ENCODE measurements around the gene PSME3. TPM values are rescaled to one million over a fixed set of nuclear protein-coding genes. Genes with fewer than 3 reads are reported as not detected.

Gene PSME3
- total RNA-seq, 1 donor from 2014 or later = 70.0 TPM

DNA sequence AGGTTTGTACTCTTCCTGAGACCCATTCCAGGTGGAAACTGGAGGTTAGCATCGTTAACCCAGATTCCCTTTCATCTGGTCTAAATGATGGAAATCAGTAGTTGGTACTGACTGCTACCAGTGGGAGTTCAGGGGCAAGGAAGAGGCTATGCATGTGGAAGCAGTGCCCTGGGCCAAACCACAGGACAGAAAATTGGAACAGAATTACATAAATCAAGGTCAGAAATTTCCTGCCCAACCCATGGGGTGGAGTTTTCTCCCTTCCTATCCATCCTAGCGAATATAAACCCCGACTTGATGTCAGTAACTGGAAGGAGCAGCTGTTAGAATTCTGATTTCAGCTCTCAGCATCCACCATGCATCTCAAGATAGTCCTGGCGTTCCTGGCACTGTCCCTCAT is 11.1 kb downstream of the PSME3 start, which contains the start of gene AOC2:
TSS of gene AOC2 (plus strand) at position 310 of the 400 bp plus-strand sequence. CDS start at position 357, 47 bp downstream.
- H3K4me1 ChIP-seq = peaks cover 7% of the 10 kb centered on the region
- H3K36me3 ChIP-seq = peaks cover 0 to 50% of the 10 kb centered on the region in 2 donors
- no peak for DNase-seq (ENCODE audit: extremely low spot score in 2 of 2)
- no peaks in the 10 kb centered on the region for H3K27me3 ChIP-seq
- H3K9me3 ChIP-seq = no peaks in the 10 kb centered on the region
- H3K4me3 ChIP-seq = no peak within 1 kb of the TSS
- no peak for TF ChIP-seq POLR2AphosphoS5 (IDR thresholded peaks at IDR 0.05; ENCODE audit: insufficient read depth in 1 of 2, low read depth in 1 of 2)
- TF ChIP-seq, protein P1, sequence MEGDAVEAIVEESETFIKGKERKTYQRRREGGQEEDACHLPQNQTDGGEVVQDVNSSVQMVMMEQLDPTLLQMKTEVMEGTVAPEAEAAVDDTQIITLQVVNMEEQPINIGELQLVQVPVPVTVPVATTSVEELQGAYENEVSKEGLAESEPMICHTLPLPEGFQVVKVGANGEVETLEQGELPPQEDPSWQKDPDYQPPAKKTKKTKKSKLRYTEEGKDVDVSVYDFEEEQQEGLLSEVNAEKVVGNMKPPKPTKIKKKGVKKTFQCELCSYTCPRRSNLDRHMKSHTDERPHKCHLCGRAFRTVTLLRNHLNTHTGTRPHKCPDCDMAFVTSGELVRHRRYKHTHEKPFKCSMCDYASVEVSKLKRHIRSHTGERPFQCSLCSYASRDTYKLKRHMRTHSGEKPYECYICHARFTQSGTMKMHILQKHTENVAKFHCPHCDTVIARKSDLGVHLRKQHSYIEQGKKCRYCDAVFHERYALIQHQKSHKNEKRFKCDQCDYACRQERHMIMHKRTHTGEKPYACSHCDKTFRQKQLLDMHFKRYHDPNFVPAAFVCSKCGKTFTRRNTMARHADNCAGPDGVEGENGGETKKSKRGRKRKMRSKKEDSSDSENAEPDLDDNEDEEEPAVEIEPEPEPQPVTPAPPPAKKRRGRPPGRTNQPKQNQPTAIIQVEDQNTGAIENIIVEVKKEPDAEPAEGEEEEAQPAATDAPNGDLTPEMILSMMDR (IDR thresholded peaks at IDR 0.05) = no peak
- no peak for TF ChIP-seq POLR2A (IDR thresholded peaks at IDR 0.05)
- no peak within 1 kb of the TSS for H3K27ac ChIP-seq
- intact Hi-C loops (cut with DNase I) = no loop called here

DNA sequence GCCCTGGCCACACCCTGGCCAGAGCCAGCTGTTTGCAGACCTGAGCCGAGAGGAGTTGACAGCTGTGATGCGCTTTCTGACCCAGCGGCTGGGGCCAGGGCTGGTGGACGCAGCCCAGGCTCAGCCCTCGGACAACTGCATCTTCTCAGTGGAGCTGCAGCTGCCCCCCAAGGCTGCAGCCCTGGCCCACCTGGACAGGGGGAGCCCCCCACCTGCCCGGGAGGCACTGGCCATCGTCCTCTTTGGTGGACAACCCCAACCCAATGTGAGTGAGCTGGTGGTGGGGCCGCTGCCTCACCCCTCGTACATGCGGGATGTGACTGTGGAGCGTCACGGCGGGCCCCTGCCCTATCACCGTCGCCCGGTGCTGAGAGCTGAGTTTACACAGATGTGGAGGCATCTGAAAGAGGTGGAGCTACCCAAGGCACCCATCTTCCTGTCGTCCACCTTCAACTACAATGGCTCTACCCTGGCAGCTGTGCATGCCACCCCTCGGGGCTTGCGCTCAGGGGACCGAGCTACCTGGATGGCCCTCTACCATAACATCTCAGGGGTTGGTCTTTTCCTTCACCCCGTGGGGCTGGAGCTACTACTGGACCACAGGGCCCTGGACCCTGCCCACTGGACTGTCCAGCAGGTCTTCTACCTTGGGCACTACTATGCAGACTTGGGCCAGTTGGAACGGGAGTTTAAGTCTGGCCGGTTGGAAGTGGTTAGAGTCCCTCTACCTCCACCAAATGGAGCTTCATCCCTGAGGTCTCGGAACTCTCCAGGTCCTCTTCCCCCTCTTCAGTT is 11.8 kb downstream of the PSME3 start:
- H3K4me1 ChIP-seq = peaks cover 13% of the 10 kb centered on the region
- no peak overlapping the region for H3K27ac ChIP-seq
- no peak for DNase-seq (ENCODE audit: extremely low spot score in 2 of 2)
- no peaks in the 10 kb centered on the region for H3K27me3 ChIP-seq
- no peaks in the 10 kb centered on the region for H3K9me3 ChIP-seq
- no peak for TF ChIP-seq POLR2AphosphoS5 (IDR thresholded peaks at IDR 0.05; ENCODE audit: insufficient read depth in 1 of 2, low read depth in 1 of 2)
- TF ChIP-seq POLR2A (IDR thresholded peaks at IDR 0.05) = no peak
- TF ChIP-seq, protein P1 (IDR thresholded peaks at IDR 0.05) = no peak
- peaks cover 0 to 43% of the 10 kb centered on the region in 2 donors for H3K36me3 ChIP-seq
- intact Hi-C loops (cut with DNase I) = no loop called here
- H3K4me3 ChIP-seq = no peak overlapping the region

DNA sequence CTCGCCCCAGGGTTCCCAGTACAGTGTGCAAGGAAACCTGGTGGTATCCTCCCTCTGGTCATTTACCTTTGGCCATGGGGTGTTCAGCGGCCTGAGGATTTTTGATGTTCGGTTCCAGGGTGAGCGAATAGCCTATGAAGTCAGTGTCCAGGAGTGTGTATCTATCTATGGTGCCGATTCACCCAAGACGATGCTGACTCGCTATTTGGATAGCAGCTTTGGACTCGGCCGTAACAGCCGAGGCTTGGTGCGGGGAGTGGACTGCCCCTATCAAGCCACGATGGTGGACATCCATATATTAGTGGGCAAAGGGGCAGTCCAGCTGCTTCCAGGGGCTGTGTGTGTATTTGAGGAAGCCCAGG is 12.3 kb downstream of the PSME3 start:
- H3K9me3 ChIP-seq = no peaks in the 10 kb centered on the region
- TF ChIP-seq POLR2A (IDR thresholded peaks at IDR 0.05) (no peak), POLR2AphosphoS5 (IDR thresholded peaks at IDR 0.05; ENCODE audit: insufficient read depth in 1 of 2, low read depth in 1 of 2) (no peak)
- TF ChIP-seq, protein P1 (IDR thresholded peaks at IDR 0.05) = no peak
- H3K27me3 ChIP-seq = no peaks in the 10 kb centered on the region
- no peak overlapping the region for H3K4me3 ChIP-seq
- intact Hi-C loops (cut with DNase I) = no loop called here
- H3K36me3 ChIP-seq = peaks cover 0 to 37% of the 10 kb centered on the region in 2 donors
- no peak for DNase-seq (ENCODE audit: extremely low spot score in 2 of 2)
- H3K4me1 ChIP-seq = peaks cover 19% of the 10 kb centered on the region
- H3K27ac ChIP-seq = no peak overlapping the region

DNA sequence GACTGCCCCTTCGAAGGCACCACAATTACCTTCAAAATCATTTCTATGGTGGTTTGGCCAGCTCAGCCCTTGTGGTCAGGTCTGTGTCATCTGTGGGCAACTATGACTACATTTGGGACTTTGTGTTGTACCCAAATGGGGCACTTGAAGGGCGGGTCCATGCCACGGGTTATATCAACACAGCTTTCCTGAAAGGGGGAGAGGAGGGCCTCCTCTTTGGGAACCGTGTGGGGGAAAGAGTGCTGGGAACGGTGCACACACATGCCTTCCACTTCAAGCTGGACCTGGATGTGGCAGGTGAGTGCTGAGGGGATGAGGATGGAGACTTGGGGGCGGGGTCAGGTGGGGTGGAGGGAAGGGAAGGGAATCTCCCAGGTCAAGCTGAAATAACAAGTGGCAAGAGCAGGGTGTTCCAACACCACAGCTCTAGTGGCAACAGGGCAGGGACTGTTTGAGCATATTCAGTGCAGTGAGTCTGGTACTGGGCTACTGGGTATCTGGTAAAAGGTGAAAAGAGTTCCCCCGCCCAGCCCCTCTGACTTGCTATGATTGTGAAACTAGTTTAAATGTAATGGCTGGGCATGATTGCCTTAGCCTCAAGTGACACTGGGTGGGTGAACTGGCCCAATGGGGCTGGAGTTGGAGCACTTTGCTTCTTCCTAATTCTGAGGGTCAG is 12.9 kb downstream of the PSME3 start:
- no peaks in the 10 kb centered on the region for H3K9me3 ChIP-seq
- H3K27me3 ChIP-seq = no peaks in the 10 kb centered on the region
- H3K36me3 ChIP-seq = peaks cover 0 to 32% of the 10 kb centered on the region in 2 donors
- intact Hi-C loops (cut with DNase I) = loop anchor here (2.0 kb wide), 1 partner anchor 91 kb away; no protein-coding TSS in a partner anchor
- no peak overlapping the region for H3K4me3 ChIP-seq
- DNase-seq (ENCODE audit: extremely low spot score in 2 of 2) = no peak
- TF ChIP-seq POLR2A (IDR thresholded peaks at IDR 0.05) (no peak), POLR2AphosphoS5 (IDR thresholded peaks at IDR 0.05; ENCODE audit: insufficient read depth in 1 of 2, low read depth in 1 of 2) (no peak)
- TF ChIP-seq, protein P1 (IDR thresholded peaks at IDR 0.05) = no peak
- no peak overlapping the region for H3K27ac ChIP-seq
- H3K4me1 ChIP-seq = peaks cover 23% of the 10 kb centered on the region

All from vagina (tissue), 2 donors.